ENCODE results near the gene SLC4A2.
A peak's percentile ranks its signal among the peaks of the same experiment; 100 is the strongest.

Gene SLC4A2

DNA sequence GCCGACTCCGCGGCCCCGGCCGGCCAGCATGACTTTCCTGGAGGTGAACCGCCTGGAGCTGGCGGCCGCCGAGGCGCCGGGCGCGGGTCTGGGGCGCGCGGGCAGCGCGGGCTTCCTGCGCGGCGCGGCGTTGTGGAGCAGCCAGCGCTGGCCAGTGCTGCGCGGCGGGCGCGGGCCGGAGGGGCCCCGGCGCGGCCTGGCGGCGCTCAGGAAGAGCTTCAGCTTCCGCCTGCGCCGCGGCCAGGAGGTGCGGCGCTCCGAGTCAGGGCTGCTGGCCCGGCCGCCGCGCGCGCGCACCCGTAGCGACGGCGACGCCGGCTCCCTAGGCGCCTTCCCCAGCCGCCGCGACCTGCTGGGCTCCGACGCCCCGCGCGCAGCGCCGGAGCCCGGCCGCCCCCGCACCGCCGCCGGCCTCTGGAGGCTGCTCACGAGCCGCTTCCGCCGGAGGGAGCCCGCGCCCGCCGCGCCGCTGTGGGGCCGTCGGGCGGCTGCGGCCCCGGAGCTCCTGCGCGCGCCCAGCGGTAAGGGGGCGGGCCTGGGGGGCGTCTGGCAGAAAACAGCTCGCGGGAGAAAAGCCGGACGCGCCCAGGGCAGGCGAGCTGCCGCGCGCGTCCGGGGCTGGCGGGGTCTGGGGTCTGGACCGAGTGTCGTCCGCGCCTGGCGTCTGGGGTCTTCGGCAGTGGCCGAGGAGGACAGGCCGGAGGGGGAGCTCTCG lies 55.9 kb downstream of the SLC4A2 start:
- Histone ChIP-seq H3K27ac (ENCODE audit: low read depth, low read length) (no peak overlapping the region), H3K36me3 (ENCODE audit: control insufficient read depth in 5 of 5, insufficient read depth in 5 of 5, low read length in 5 of 5) (peaks cover 0 to 40% (median 34%) of the 10 kb centered on the region in 5 donors), H3K4me1 (ENCODE audit: control insufficient read depth in 5 of 5, insufficient read depth in 5 of 5, low read length in 5 of 5) (peaks cover 0 to 21% (median 13%) of the 10 kb centered on the region in 5 donors), H3K4me3 (ENCODE audit: low read depth in 1 of 5, low read length in 5 of 5) (peak overlapping the region in 2 of 5 donors; percentile 6 to 17), H3K9me3 (ENCODE audit: control insufficient read depth in 5 of 5, low read length in 5 of 5) (no peaks in the 10 kb centered on the region), H3K27me3 (ENCODE audit: control insufficient read depth in 5 of 5, insufficient read depth in 4 of 5, low read length in 5 of 5) (no peaks in the 10 kb centered on the region), H3K9ac (ENCODE audit: low read length in 5 of 5) (no peak overlapping the region)

DNA sequence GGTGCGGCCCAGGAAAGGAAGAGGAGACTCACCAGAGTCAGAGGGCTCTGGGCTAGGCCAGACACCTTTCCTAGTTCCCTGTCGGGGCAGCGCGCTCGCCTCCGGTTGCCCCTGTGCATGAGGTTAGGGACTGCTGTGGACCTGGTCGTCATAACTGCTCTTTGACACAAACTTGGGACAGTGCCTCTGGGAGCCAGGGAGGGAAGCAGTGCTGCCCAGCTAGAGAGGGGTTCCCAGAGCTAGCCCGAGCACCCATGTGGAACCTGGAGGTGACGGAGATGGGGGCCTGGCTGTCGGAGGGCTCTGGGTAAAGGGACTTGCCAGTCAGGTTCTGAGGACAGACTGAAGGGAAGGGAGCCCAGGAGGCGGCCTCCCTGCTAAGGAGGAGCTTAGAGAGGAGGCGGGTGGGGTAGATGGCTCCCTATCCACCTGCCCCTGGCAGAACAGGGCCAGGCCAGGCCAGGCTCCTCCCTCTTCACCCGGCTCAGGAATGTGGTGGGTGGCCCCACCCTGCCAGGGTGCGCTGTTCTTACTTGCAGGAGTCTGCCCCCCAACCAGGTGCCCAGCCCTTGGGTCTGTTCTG lies 56.5 kb downstream of the SLC4A2 start:
- Histone ChIP-seq H3K4me1 (ENCODE audit: control insufficient read depth in 5 of 5, insufficient read depth in 5 of 5, low read length in 5 of 5) (peaks cover 0 to 15% (median 7%) of the 10 kb centered on the region in 5 donors), H3K27ac (ENCODE audit: low read depth, low read length) (no peak overlapping the region), H3K27me3 (ENCODE audit: control insufficient read depth in 5 of 5, insufficient read depth in 4 of 5, low read length in 5 of 5) (no peaks in the 10 kb centered on the region), H3K9me3 (ENCODE audit: control insufficient read depth in 5 of 5, low read length in 5 of 5) (no peaks in the 10 kb centered on the region), H3K36me3 (ENCODE audit: control insufficient read depth in 5 of 5, insufficient read depth in 5 of 5, low read length in 5 of 5) (peaks cover 0 to 46% (median 40%) of the 10 kb centered on the region in 5 donors), H3K9ac (ENCODE audit: low read length in 5 of 5) (no peak overlapping the region), H3K4me3 (ENCODE audit: low read depth in 1 of 5, low read length in 5 of 5) (no peak overlapping the region)

DNA sequence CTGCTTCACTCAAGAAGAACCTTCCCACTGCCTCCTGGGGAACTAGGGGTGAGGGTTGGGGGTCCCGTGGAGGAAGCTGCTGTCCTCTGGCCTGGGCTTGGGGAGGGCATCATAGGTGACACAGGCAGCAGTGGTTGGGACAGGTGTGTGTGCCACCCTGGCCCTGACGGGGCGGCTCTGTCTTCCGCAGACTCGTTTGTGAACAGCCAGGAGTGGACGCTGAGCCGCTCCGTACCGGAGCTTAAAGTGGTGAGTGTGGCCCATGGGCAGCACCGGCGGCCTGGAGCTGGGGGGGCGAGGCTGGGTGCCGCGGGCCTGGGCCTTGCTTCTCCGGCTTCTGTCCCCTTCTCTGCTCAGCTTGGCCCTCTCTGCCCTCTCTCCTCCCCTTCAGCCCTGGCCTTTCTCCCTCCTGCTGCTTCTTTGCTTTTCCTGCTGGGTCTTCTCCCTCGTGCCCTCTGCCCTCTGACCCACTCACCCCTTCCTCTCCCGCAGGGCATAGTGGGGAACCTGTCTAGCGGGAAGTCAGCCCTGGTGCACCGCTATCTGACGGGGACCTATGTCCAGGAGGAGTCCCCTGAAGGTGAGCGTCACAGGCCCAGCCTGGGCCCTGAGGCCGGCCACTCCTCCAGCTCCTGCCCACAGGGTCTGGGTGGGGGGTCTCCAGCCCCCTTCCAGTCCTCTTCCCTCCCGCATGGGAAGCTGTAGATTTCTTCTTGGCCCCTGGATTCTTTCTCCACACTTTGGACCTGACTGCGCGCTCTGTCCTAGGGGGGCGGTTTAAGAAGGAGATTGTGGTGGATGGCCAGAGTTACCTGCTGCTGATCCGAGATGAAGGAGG lies 57.4 kb downstream of the SLC4A2 start:
- H3K27me3 ChIP-seq (ENCODE audit: control insufficient read depth in 5 of 5, insufficient read depth in 4 of 5, low read length in 5 of 5): no peaks in the 10 kb centered on the region
- H3K9ac ChIP-seq (ENCODE audit: low read length in 5 of 5): no peak overlapping the region
- no peaks in the 10 kb centered on the region for H3K9me3 ChIP-seq (ENCODE audit: control insufficient read depth in 5 of 5, low read length in 5 of 5)
- H3K4me1 ChIP-seq (ENCODE audit: control insufficient read depth in 5 of 5, insufficient read depth in 5 of 5, low read length in 5 of 5): peaks cover 0 to 11% (median 3%) of the 10 kb centered on the region in 5 donors
- H3K27ac ChIP-seq (ENCODE audit: low read depth, low read length): no peak overlapping the region
- no peak overlapping the region for H3K4me3 ChIP-seq (ENCODE audit: low read depth in 1 of 5, low read length in 5 of 5)
- peaks cover 0 to 55% (median 49%) of the 10 kb centered on the region in 5 donors for H3K36me3 ChIP-seq (ENCODE audit: control insufficient read depth in 5 of 5, insufficient read depth in 5 of 5, low read length in 5 of 5)

DNA sequence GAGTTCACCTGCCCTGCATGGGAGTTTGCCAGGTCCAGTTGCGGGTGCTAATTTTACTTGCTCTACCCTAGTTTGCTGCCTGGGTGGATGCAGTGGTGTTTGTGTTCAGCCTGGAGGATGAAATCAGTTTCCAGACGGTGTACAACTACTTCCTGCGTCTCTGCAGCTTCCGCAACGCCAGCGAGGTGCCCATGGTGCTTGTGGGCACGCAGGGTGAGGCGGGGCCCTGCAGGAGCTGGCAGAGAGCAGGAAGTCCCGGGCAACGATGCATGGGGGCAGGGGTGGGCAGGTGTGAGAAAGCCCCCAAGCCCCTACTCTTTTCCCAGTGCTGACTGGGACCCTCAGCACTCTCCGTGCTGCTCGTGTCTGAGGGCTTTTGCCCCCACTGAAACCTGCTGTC lies 58.2 kb downstream of the SLC4A2 start:
- Histone ChIP-seq H3K9ac (ENCODE audit: low read length in 5 of 5) (no peak overlapping the region), H3K27ac (ENCODE audit: low read depth, low read length) (no peak overlapping the region), H3K9me3 (ENCODE audit: control insufficient read depth in 5 of 5, low read length in 5 of 5) (no peaks in the 10 kb centered on the region), H3K4me1 (ENCODE audit: control insufficient read depth in 5 of 5, insufficient read depth in 5 of 5, low read length in 5 of 5) (peaks cover 0 to 11% (median 3%) of the 10 kb centered on the region in 5 donors), H3K4me3 (ENCODE audit: low read depth in 1 of 5, low read length in 5 of 5) (no peak overlapping the region), H3K27me3 (ENCODE audit: control insufficient read depth in 5 of 5, insufficient read depth in 4 of 5, low read length in 5 of 5) (no peaks in the 10 kb centered on the region), H3K36me3 (ENCODE audit: control insufficient read depth in 5 of 5, insufficient read depth in 5 of 5, low read length in 5 of 5) (peaks cover 0 to 63% (median 53%) of the 10 kb centered on the region in 5 donors)

DNA sequence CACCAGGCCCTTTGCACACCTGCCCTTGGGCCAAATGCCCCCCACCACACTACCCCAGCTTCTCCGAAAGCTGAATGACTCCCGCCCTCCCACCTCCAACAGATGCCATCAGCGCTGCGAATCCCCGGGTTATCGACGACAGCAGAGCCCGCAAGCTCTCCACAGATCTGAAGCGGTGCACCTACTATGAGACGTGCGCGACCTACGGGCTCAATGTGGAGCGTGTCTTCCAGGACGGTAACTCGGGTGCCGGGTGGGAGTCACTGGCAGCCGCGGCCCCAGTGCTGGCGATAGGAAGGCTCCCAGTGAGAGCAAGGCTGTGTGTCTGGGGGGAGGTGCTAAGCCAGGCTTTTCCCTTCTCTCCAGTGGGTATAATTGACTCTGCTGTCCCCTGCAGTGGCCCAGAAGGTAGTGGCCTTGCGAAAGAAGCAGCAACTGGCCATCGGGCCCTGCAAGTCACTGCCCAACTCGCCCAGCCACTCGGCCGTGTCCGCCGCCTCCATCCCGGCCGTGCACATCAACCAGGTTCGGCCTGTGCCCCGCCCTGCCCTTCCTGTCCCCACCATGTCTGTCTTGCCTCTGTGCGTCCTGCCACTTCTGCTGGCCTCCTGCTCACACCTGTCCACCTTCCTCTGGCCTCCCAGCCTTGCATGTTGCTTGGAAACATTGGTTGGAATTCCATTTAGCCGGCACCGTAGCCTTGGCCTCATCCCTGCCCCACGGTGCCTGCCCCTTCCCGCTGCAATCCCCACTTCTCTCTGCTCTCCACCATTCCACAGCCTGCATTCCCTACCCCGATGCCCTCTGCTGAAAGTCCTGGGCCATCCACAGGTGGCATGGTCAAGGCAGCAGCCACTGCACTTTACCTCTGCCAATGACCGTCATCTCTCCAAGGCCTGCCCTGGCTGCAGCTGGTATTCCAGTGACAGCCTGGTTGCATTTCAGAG lies 59.0 kb downstream of the SLC4A2 start:
- Histone ChIP-seq H3K4me1 (ENCODE audit: control insufficient read depth in 5 of 5, insufficient read depth in 5 of 5, low read length in 5 of 5) (peaks cover 0 to 11% (median 3%) of the 10 kb centered on the region in 5 donors), H3K27me3 (ENCODE audit: control insufficient read depth in 5 of 5, insufficient read depth in 4 of 5, low read length in 5 of 5) (no peaks in the 10 kb centered on the region), H3K9ac (ENCODE audit: low read length in 5 of 5) (no peak overlapping the region), H3K9me3 (ENCODE audit: control insufficient read depth in 5 of 5, low read length in 5 of 5) (no peaks in the 10 kb centered on the region), H3K36me3 (ENCODE audit: control insufficient read depth in 5 of 5, insufficient read depth in 5 of 5, low read length in 5 of 5) (peaks cover 0 to 71% (median 59%) of the 10 kb centered on the region in 5 donors), H3K4me3 (ENCODE audit: low read depth in 1 of 5, low read length in 5 of 5) (no peak overlapping the region), H3K27ac (ENCODE audit: low read depth, low read length) (no peak overlapping the region)

DNA sequence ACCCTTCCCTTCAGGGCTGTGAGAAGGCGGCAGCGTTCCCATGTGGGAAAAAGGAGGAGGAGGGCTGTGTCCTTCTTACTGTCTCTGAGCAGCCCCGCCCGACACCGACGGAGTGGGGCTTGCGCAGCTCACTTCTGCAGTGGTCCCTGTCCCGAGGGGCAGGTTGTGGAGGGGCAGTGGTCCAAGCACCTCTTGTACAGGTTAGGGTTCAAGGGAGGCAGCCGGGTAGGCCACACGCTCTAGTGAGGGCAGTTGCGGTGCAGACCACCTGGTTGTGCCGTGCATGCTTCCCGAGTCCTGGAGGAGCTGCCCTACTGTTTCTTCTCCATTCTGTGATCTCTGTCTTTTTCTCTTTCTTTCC lies 59.6 kb downstream of the SLC4A2 start:
- Histone ChIP-seq H3K4me1 (ENCODE audit: control insufficient read depth in 5 of 5, insufficient read depth in 5 of 5, low read length in 5 of 5) (peaks cover 0 to 11% (median 3%) of the 10 kb centered on the region in 5 donors), H3K9me3 (ENCODE audit: control insufficient read depth in 5 of 5, low read length in 5 of 5) (no peaks in the 10 kb centered on the region), H3K9ac (ENCODE audit: low read length in 5 of 5) (no peak overlapping the region), H3K27ac (ENCODE audit: low read depth, low read length) (no peak overlapping the region), H3K27me3 (ENCODE audit: control insufficient read depth in 5 of 5, insufficient read depth in 4 of 5, low read length in 5 of 5) (no peaks in the 10 kb centered on the region), H3K36me3 (ENCODE audit: control insufficient read depth in 5 of 5, insufficient read depth in 5 of 5, low read length in 5 of 5) (peaks cover 0 to 75% (median 64%) of the 10 kb centered on the region in 5 donors), H3K4me3 (ENCODE audit: low read depth in 1 of 5, low read length in 5 of 5) (no peak overlapping the region)

DNA sequence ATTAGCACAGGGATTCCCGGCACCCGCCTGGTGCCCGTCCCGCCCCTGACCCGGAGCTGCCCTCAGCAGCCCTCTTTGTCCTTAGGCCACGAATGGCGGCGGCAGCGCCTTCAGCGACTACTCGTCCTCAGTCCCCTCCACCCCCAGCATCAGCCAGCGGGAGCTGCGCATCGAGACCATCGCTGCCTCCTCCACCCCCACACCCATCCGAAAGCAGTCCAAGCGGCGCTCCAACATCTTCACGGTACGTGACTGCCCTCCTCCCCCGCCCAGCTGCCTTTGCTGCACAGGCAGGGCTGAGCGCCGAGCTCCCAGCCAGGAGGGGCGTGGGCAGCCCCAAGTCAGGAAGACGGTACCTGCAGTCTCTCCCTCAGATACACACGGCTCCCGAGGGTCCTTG lies 60.5 kb downstream of the SLC4A2 start:
- Histone ChIP-seq H3K27ac (ENCODE audit: low read depth, low read length) (no peak overlapping the region), H3K36me3 (ENCODE audit: control insufficient read depth in 5 of 5, insufficient read depth in 5 of 5, low read length in 5 of 5) (peaks cover 0 to 84% (median 68%) of the 10 kb centered on the region in 5 donors)

DNA sequence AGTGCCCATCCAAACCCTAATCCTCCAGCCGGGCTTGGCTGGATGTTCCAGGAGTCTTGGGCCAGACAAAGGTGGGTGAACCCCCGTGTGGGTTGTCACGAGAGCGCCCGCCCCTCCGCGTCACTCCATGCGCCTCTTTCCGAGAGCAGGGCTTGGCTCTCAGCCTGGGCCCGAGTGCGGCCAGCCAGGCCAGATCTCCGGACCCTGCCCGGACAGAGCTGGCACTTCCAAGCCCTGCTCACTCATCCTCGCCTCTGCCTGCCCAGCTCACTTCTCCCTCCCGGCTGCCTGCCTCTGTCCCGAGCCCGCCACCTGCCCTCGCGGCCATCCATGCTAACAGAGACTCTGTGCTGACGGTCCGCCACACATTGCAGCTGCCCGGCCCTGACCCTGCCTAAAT lies 61.5 kb downstream of the SLC4A2 start:
- Histone ChIP-seq H3K4me3 (ENCODE audit: low read depth in 1 of 5, low read length in 5 of 5) (no peak overlapping the region), H3K27ac (ENCODE audit: low read depth, low read length) (no peak overlapping the region), H3K9ac (ENCODE audit: low read length in 5 of 5) (no peak overlapping the region), H3K36me3 (ENCODE audit: control insufficient read depth in 5 of 5, insufficient read depth in 5 of 5, low read length in 5 of 5) (peaks cover 0 to 90% (median 68%) of the 10 kb centered on the region in 5 donors), H3K4me1 (ENCODE audit: control insufficient read depth in 5 of 5, insufficient read depth in 5 of 5, low read length in 5 of 5) (peaks cover 0 to 12% (median 9%) of the 10 kb centered on the region in 5 donors), H3K27me3 (ENCODE audit: control insufficient read depth in 5 of 5, insufficient read depth in 4 of 5, low read length in 5 of 5) (no peaks in the 10 kb centered on the region), H3K9me3 (ENCODE audit: control insufficient read depth in 5 of 5, low read length in 5 of 5) (no peaks in the 10 kb centered on the region)

More for the DNA sequence above, 60.5 kb downstream of the SLC4A2 start:
- peaks cover 0 to 7% (median 3%) of the 10 kb centered on the region in 5 donors for H3K4me1 ChIP-seq (ENCODE audit: control insufficient read depth in 5 of 5, insufficient read depth in 5 of 5, low read length in 5 of 5)
- no peaks in the 10 kb centered on the region for H3K27me3 ChIP-seq (ENCODE audit: control insufficient read depth in 5 of 5, insufficient read depth in 4 of 5, low read length in 5 of 5)
- H3K9me3 ChIP-seq (ENCODE audit: control insufficient read depth in 5 of 5, low read length in 5 of 5): no peaks in the 10 kb centered on the region
- no peak overlapping the region for H3K4me3 ChIP-seq (ENCODE audit: low read depth in 1 of 5, low read length in 5 of 5)
- no peak overlapping the region for H3K9ac ChIP-seq (ENCODE audit: low read length in 5 of 5)

DNA sequence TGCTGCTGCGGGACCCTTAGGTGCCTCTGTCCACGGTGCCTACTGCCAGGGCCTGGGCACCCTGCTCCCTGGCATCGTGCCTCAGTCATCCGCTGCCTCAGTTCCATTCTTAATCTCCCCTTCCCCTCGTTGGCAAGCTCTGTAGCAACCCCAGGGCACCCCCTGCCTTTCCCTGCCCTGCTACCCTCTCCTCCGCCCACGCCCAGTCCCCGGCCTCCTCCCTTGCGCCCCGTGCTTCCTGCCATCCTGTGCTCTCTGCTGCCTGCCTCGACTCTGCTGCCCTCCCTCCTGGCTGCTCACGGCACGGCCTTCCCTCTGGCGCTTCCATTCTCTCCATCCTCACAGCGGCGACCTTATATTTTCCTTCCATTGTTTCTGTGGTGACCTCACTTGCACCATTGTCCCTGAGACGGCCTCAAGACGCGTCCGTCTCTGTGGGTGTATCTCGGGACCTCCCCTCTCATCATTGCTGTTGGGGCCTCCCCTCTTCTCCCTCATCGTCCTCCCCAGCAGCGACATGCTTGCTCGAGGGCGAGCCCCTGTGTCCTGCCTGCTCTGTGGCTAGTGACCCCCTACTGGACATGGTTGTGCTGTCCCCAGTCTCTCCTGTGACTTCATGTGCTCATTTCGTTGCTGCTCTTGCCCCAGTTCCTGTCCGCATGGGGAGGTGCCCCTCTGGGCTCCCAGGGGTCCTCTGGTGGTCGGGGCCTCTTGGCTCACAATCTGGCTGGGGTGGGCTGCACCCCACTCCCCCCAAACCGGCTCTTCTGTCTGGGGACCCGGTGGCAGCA lies 62.2 kb downstream of the SLC4A2 start:
- no peaks in the 10 kb centered on the region for H3K27me3 ChIP-seq (ENCODE audit: control insufficient read depth in 5 of 5, insufficient read depth in 4 of 5, low read length in 5 of 5)
- no peak overlapping the region for H3K9ac ChIP-seq (ENCODE audit: low read length in 5 of 5)
- no peaks in the 10 kb centered on the region for H3K9me3 ChIP-seq (ENCODE audit: control insufficient read depth in 5 of 5, low read length in 5 of 5)
- H3K36me3 ChIP-seq (ENCODE audit: control insufficient read depth in 5 of 5, insufficient read depth in 5 of 5, low read length in 5 of 5): peaks cover 0 to 88% (median 68%) of the 10 kb centered on the region in 5 donors
- H3K27ac ChIP-seq (ENCODE audit: low read depth, low read length): no peak overlapping the region
- H3K4me1 ChIP-seq (ENCODE audit: control insufficient read depth in 5 of 5, insufficient read depth in 5 of 5, low read length in 5 of 5): peaks cover 0 to 11% (median 9%) of the 10 kb centered on the region in 5 donors
- H3K4me3 ChIP-seq (ENCODE audit: low read depth in 1 of 5, low read length in 5 of 5): no peak overlapping the region
